ENCODE results near the gene SMARCAD1. TPM values are rescaled to one million over a fixed set of nuclear protein-coding genes. Genes with fewer than 3 reads are reported as not detected.

Gene SMARCAD1
- total RNA-seq, 1 experiment from 2014 or later = 57.1 TPM

GRCh38 chr4:94169803-94170372 lies 37.8 kb upstream of the SMARCAD1 start:
- Mint-ChIP-seq H3K27me3 (ENCODE audit: low read depth) (no peaks in the 10 kb centered on the region), H3K9me3 (peaks cover 2 to 8% of the 10 kb centered on the region in 2 experiments; a peak in 3 of 5 replicates), H3K4me1 (peaks cover 22 to 23% of the 10 kb centered on the region in 2 experiments), H3K27ac (no peak overlapping the region), H3K4me3 (no peak overlapping the region), H3K36me3 (ENCODE audit: insufficient read depth in 1 of 3, low read depth in 3 of 3) (peaks cover 0 to 7% (median 4%) of the 10 kb centered on the region in 3 experiments; a peak in 2 of 7 replicates)
- no peak overlapping the region for H2BK20ac ChIP-seq (ENCODE audit: low read depth, low read length, poor library complexity, severe bottlenecking)
- no peak overlapping the region for H2BK15ac ChIP-seq (ENCODE audit: low read depth, low read length)
- no peak for DNase-seq
- no peaks in the 10 kb centered on the region for H3K27me3 ChIP-seq (ENCODE audit: insufficient read depth, low read length)
- H4K91ac ChIP-seq (ENCODE audit: insufficient read length, low read depth, low read length) = no peak overlapping the region
- H3K4me1 ChIP-seq (ENCODE audit: insufficient read depth, low read length) = no peaks in the 10 kb centered on the region; the same call in 1 of the 2 replicates
- TF ChIP-seq, protein P1, sequence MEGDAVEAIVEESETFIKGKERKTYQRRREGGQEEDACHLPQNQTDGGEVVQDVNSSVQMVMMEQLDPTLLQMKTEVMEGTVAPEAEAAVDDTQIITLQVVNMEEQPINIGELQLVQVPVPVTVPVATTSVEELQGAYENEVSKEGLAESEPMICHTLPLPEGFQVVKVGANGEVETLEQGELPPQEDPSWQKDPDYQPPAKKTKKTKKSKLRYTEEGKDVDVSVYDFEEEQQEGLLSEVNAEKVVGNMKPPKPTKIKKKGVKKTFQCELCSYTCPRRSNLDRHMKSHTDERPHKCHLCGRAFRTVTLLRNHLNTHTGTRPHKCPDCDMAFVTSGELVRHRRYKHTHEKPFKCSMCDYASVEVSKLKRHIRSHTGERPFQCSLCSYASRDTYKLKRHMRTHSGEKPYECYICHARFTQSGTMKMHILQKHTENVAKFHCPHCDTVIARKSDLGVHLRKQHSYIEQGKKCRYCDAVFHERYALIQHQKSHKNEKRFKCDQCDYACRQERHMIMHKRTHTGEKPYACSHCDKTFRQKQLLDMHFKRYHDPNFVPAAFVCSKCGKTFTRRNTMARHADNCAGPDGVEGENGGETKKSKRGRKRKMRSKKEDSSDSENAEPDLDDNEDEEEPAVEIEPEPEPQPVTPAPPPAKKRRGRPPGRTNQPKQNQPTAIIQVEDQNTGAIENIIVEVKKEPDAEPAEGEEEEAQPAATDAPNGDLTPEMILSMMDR (conservative IDR thresholded peaks at IDR 0.05) = no peak
- H2AK5ac ChIP-seq (ENCODE audit: insufficient read length, low read length) = no peak overlapping the region
- no peaks in the 10 kb centered on the region for H3K79me2 ChIP-seq (ENCODE audit: insufficient read depth, low read length)
- no peak overlapping the region for H3K4me2 ChIP-seq (ENCODE audit: insufficient read depth, insufficient read length, low read length)
- no peak overlapping the region for H3K9ac ChIP-seq (ENCODE audit: extremely low read depth, insufficient read length, low read length)
- H3K27ac ChIP-seq (ENCODE audit: insufficient read length, low read depth, low read length) = no peak overlapping the region
- no peak overlapping the region for H3K4ac ChIP-seq (ENCODE audit: low read depth, low read length)
- H4K20me1 ChIP-seq (ENCODE audit: control insufficient read depth, insufficient read depth, insufficient read length) = no peaks in the 10 kb centered on the region
- no peak overlapping the region for H4K8ac ChIP-seq (replicated peaks; ENCODE audit: insufficient read length, low read depth, low read length)
- H2BK120ac ChIP-seq (ENCODE audit: low read depth, low read length, poor library complexity, severe bottlenecking) = no peak overlapping the region
- H2BK5ac ChIP-seq (ENCODE audit: insufficient read length, low read length) = no peak overlapping the region
- H3K79me1 ChIP-seq (ENCODE audit: insufficient read depth, low read depth, low read length, poor library complexity, severe bottlenecking) = no peaks in the 10 kb centered on the region
- H3K23me2 ChIP-seq (ENCODE audit: insufficient read length, low read depth, low read length, poor library complexity, severe bottlenecking) = no peaks in the 10 kb centered on the region
- no peak overlapping the region for H3K18ac ChIP-seq (ENCODE audit: insufficient read length, low read depth, low read length)
- no peak overlapping the region for H4K5ac ChIP-seq (ENCODE audit: insufficient read length, low read depth, low read length)
- no peak overlapping the region for H3K14ac ChIP-seq (ENCODE audit: insufficient read depth, low read length)
- H3K23ac ChIP-seq (ENCODE audit: insufficient read length, low read depth, low read length) = no peak overlapping the region
- no CpG with 5 or more reads among the region's 37 CpGs for WGBS (ENCODE audit: extremely low coverage, insufficient read length, low lambda C conversion rate)
- H3K9me3 ChIP-seq (ENCODE audit: control insufficient read depth, low read depth, low read length) = no peaks in the 10 kb centered on the region
- H3K56ac ChIP-seq (ENCODE audit: insufficient read length, low read depth, low read length) = no peak overlapping the region
- H2BK12ac ChIP-seq (ENCODE audit: insufficient read length, low read depth, low read length) = no peak overlapping the region
- no peak overlapping the region for H2AFZ ChIP-seq (ENCODE audit: low read length)
- H3T11ph ChIP-seq (ENCODE audit: low read length) = no peak overlapping the region
